Fibroblast of lung (primary cell): ENCODE results near the gene IFIH1.

Experiments used
- CTCF ChIP-seq, 2 donors: IDR thresholded peaks in 1 of 2; conservative IDR thresholded peaks in 1 of 2; 1 replicate in 1 of 2; 2 replicates in 1 of 2; pipeline ENCODE4 v1.5.1; 2011 to 2012; ENCODE audit warnings: low read length in 2 of 2, control low read depth in 1 of 2, inconsistent platforms in 1 of 2, low read depth in 1 of 2, mild to moderate bottlenecking in 1 of 2
- EZH2 ChIP-seq: IDR thresholded peaks from 2 replicates; pipeline ENCODE4 v1.5.1; 2012; ENCODE audit warnings: low read length, control low read depth, mild to moderate bottlenecking; ENCODE audit errors: missing control alignments

GRCh38 chr2:162256591-162256991, 61.9 kb downstream of the IFIH1 start:
- TF ChIP-seq CTCF (conservative IDR thresholded peaks at IDR 0.05 in 1 of 2, IDR thresholded peaks at IDR 0.05 in 1 of 2; ENCODE audit: low read depth in 1 of 2, low read length in 2 of 2) = no peak
- no peak for TF ChIP-seq EZH2
